Heart right ventricle (tissue), 16 donors: ENCODE measurements around the gene NHLH1. TPM values are rescaled to one million over a fixed set of nuclear protein-coding genes. Genes with fewer than 3 reads are reported as not detected.

Experiments
- ATAC-seq, 8 donors: fragments of 200-7000 bp; cut with Tn5 transposase; one replicate each; pipeline ENCODE4 v1.9.1; 2020; ENCODE audit warnings: mild to moderate bottlenecking in 8 of 8, moderate library complexity in 8 of 8, moderate number of reproducible peaks in 1 of 8
- DNase-seq, 2 donors: peaks; one replicate each; pipeline ENCODE4 v3.0.0-alpha.2; 2020
- H3K27ac ChIP-seq, 10 donors: fragments of 200-600 bp; sonication (generic) in 2 of 10; one replicate each; pipeline versions ENCODE4 v1.5.0 to v1.8.0; 2020 to 2022; ENCODE audit warnings: mild to moderate bottlenecking in 3 of 10
- H3K27me3 ChIP-seq, 7 donors: fragments of 200-600 bp; one replicate each; pipeline ENCODE4 v1.8.0; 2021 to 2022; ENCODE audit warnings: mild to moderate bottlenecking in 2 of 7
- H3K36me3 ChIP-seq, 9 donors: fragments of 200-600 bp; sonication (generic) in 1 of 9; one replicate each; pipeline versions ENCODE4 v1.5.0 to v1.8.0; 2020 to 2022; ENCODE audit warnings: mild to moderate bottlenecking in 2 of 9
- H3K4me1 ChIP-seq, 9 donors: fragments of 200-600 bp; sonication (generic) in 1 of 9; one replicate each; pipeline versions ENCODE4 v1.5.0 to v1.8.0; 2020 to 2022; ENCODE audit warnings: mild to moderate bottlenecking in 4 of 9
- H3K4me3 ChIP-seq, 10 donors: fragments of 200-600 bp; sonication (generic) in 2 of 10; one replicate each; pipeline versions ENCODE4 v1.5.0 to v1.8.0; 2020 to 2022; ENCODE audit warnings: mild to moderate bottlenecking in 7 of 10, moderate library complexity in 2 of 10
- H3K9me3 ChIP-seq, 11 donors: fragments of 200-600 bp in 10 of 11; sonication (generic) in 2 of 11; one replicate each; pipeline versions ENCODE4 v1.5.0 to v1.8.0; 2013 to 2022; ENCODE audit warnings: mild to moderate bottlenecking in 2 of 11, control low read depth in 1 of 11, moderate library complexity in 1 of 11
- CTCF ChIP-seq, 9 donors: fragments of 200-600 bp; sonication (generic) in 2 of 9; IDR thresholded peaks; one replicate each; pipeline versions ENCODE4 v1.5.0 to v1.8.0; 2021 to 2022; ENCODE audit warnings: antibody characterized with exemption in 9 of 9, mild to moderate bottlenecking in 5 of 9, moderate library complexity in 1 of 9
- WGBS, 2 donors: extraction: QIAGEN DNeasy Blood & Tissue Kit; methylation state at CpG; one replicate each; pipeline ENCODE4 v1.1.7; 2013; ENCODE audit warnings: inconsistent platforms in 1 of 2; 5-methylcytosine and 5-hydroxymethylcytosine counted together
- intact Hi-C, 10 donors: fragments of 100-400 bp; cut with DNase I; formaldehyde crosslinking; loops; one replicate each; pipeline versions ENCODE4 v1.11.1 to v1.14.2; 2022
- polyA plus RNA-seq, 2 donors: library from polyadenylated mRNA; stranded (reverse); fragments of 200-250 nt; gene quantifications; one replicate each; pipeline ENCODE4 v1.2.3, GENCODE V29; 2013
- total RNA-seq, 10 donors: library from RNA; stranded (reverse); fragmentation: NEBNext Ultra II Directional in 3 of 10; extraction: Animal tissue kit (Norgen Biotek cat#: 25700) in 3 of 10; gene quantifications; one replicate each; pipeline versions ENCODE4 v1.2.1 to v1.2.4, GENCODE V29; 2021 to 2023
- donor health status: Arrhythmogenic right ventricular cardiomyopathy.
- donor health status: ischemic (EF 13 %, LVEDD 7.1; RV severe dilation, severe dysfunction).
- donor health status: healthy with polysubstance abuse.
- donor health status: DM: no; HTN: yes; CAD: no.
- donor health status: DM: no; HTN: no; CAD: no.
- donor health status: ischemic (EF 25% LVEDD 6.9; RV normal size, moderate dysfunction).
- donor health status: ischemic (EF 25% LVEDD 5.7; RV mildly dilated, moderate dysfunction).
- donor health status: healthy.
- donor health status: DM: yes; HTN: yes; CAD: no.
- donor health status: Ischemic cardiomyopathy.
- donor health status: ischemic (EF 35%, LVEDD 5.7; RV mildly dilated, moderate dysfunction).
- donor health status: nonischemic (EF 11% LVEDD 7.7; RV severe dilation, severe dysfunction).
- donor health status: DM: yes; HTN: yes; CAD: no.
- donor health status: PGD.
- donor health status: ischemic (EF 29% LVEDD 5.4; RV normal size, mild dysfunction).
- donor health status: nonischemic (EF 23%, LVEDD 6.1; RV moderate dilation, normal function).

The NHLH1 gene
- total and polyA plus RNA-seq, 12 donors, result 0.06 to 0.12 (median 0.09) TPM; not detected in 9

- no peak for TF ChIP-seq CTCF (IDR thresholded peaks at IDR 0.05)
- 84 to 85% methylated on average over 3 of the region's 3 CpGs for WGBS, 2 donors
- no peak overlapping the region for H3K4me3 ChIP-seq
- ATAC-seq, result no peak
- no peaks in the 10 kb centered on the region for H3K36me3 ChIP-seq
- H3K9me3 ChIP-seq, result no peaks in the 10 kb centered on the region
- no peak overlapping the region for H3K27ac ChIP-seq
- no peak for DNase-seq
- H3K4me1 ChIP-seq, result no peaks in the 10 kb centered on the region
- H3K27me3 ChIP-seq, result no peaks in the 10 kb centered on the region
- intact Hi-C loops, result no loop called here
Observed at GRCh38 chr1:160412028-160412362, 45.1 kb downstream of the NHLH1 start.

- Histone ChIP-seq H3K4me1 (no peaks in the 10 kb centered on the region), H3K4me3 (no peak overlapping the region), H3K27me3 (no peaks in the 10 kb centered on the region), H3K36me3 (peaks cover 0 to under 1% (median 0%) of the 10 kb centered on the region in 9 donors), H3K27ac (no peak overlapping the region), H3K9me3 (no peaks in the 10 kb centered on the region)
- no peak for ATAC-seq
- 85 to 91% methylated on average over 3 of the region's 3 CpGs for WGBS, 2 donors
- no peak for DNase-seq
- no peak for TF ChIP-seq CTCF (IDR thresholded peaks at IDR 0.05)
- intact Hi-C loops, result no loop called here
Observed at GRCh38 chr1:160413716-160414115, 46.8 kb downstream of the NHLH1 start.

GRCh38 chr1:160414881-160415280 is 48.0 kb downstream of the NHLH1 start:
- 96 to 98% methylated on average over 2 of the region's 2 CpGs for WGBS, 2 donors
- Histone ChIP-seq H3K4me3 (no peak overlapping the region), H3K4me1 (no peaks in the 10 kb centered on the region), H3K9me3 (no peaks in the 10 kb centered on the region), H3K27ac (no peak overlapping the region), H3K36me3 (peaks cover 0 to 9% (median 0%) of the 10 kb centered on the region in 9 donors), H3K27me3 (no peaks in the 10 kb centered on the region)
- ATAC-seq (no peak), DNase-seq (no peak)
- intact Hi-C loops, result no loop called here
- TF ChIP-seq CTCF (IDR thresholded peaks at IDR 0.05), result no peak

- Histone ChIP-seq H3K36me3 (peaks cover 0 to 9% (median 0%) of the 10 kb centered on the region in 9 donors), H3K27ac (no peak overlapping the region), H3K27me3 (no peaks in the 10 kb centered on the region), H3K4me1 (no peaks in the 10 kb centered on the region), H3K4me3 (no peak overlapping the region), H3K9me3 (no peaks in the 10 kb centered on the region)
- intact Hi-C loops, result no loop called here
- ATAC-seq (no peak), DNase-seq (no peak)
- TF ChIP-seq CTCF (IDR thresholded peaks at IDR 0.05), result no peak
- WGBS, 2 donors, result 96% methylated on average over 29 of the region's 29 CpGs
Observed at GRCh38 chr1:160415696-160416290, 48.9 kb downstream of the NHLH1 start.
